Measurements from ENCODE around the gene DOCK9.

The DOCK9 gene

DNA sequence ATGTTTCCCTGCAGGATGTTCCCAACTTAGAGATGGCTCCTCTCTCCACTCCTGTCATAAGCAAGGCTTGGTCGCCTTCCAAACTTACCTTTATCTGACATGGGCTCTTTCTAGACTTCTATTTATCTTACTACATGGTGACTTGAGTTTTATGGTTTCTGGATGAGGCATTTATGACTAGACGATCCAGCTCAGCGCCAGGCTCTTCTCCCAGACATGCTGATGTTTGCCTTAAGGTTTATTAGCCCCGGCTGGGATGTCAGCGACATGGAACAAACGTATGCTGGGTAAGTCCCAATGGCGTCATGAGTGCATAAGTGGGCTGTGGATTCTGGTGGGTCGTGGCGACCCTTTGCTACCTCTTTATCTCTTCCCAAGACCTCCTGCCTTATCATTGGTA is 185.5 kb downstream of the DOCK9 start:
- DNase-seq: no peak

DNA sequence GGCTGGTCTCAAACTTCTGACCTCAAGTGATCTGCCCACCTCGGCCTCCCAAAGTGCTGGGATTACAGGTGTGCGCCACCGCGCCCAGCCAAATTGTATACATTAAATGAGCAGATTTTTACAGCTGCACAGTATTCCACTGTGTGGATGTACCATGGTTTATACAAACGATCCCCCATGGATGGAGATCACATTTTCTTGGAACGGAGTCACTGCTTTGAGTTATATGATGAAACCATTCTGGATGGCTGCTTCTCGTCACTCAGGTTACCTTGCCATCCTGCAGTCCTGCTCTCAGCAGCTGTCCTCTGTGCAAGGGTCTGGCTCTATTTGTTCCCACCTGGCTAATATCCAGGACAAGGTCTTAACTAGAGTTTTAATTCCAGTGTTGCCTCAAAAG is 186.3 kb downstream of the DOCK9 start:
- DNase-seq: no peak

DNA sequence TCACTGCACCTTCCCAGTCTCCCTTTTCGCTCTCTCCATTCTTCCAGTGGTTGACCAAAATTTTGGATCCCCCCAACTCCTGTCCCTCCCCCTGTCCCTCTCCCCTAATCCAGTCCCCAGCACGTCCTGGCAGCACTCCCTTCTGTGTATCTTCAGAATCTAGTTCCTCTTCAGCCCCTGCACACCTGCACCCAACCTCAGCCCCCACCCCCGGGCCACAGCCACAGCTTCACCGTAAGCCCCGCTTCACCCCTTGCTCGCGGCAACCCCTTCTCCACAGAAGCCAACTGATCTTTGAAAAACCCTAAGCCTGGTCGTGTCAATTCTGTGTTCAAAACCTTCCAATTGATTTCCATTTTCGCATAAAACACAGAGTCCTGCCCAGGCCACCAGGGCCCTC is 189.9 kb downstream of the DOCK9 start:
- no peak for DNase-seq

DNA sequence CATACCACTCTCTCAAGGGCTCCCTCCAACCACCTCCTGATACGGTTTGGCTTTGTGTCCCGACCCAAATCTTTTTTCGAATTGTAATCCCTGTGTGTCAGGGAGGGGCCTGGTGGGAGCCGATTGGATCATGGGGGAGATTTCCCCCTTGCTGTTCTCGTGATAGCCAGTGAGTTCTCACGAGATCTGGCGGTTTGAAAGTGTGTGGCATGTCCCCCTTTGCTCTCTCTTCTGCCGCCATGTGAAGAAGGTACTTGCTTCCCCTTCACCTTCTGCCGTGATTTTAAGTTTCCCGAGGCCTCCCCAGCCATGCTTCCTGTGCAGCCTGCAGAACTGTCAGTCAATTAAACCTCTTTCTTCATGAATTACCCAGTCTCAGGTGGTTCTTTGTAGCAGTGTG is 190.7 kb downstream of the DOCK9 start:
- no peak for DNase-seq

DNA sequence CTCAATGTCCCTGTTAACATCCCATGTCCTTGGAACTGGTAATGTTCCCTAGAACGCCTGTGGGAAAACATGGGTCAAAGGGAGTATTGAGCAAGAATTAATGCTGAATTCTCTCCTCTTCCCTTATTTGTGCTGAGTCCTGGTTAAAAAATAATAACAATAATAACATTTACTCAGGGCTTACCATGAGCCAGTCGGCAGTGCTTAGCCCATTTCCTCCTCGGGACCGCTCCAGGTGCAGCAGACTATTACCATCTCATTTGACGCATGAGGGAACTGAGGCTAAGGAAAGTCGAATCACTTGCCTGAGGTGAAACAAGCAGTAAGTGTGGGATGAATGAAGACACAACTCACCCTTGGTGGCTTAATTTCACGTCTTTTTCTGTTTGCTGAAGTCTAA is 191.8 kb downstream of the DOCK9 start:
- no peak for DNase-seq

DNA sequence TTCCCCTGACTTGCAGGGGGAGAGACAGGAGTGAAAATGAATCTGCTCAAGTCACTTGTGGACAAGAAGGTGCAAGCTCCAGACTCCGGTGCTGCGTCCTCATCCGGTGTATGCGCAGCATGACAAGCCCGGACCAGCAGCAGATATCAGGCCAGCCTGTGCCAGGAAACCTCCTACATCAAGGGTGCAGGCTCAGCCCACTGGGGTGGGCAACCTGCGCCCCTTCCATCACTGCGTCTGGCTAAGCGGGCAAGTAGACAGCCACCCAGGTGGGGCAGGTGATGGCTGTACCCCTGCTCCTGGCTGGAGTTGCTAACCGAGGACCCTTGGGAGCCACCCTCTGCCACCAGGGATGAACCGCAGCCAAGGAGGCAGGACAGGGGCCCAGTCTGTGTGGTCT is 192.5 kb downstream of the DOCK9 start:
- no peak for DNase-seq

DNA sequence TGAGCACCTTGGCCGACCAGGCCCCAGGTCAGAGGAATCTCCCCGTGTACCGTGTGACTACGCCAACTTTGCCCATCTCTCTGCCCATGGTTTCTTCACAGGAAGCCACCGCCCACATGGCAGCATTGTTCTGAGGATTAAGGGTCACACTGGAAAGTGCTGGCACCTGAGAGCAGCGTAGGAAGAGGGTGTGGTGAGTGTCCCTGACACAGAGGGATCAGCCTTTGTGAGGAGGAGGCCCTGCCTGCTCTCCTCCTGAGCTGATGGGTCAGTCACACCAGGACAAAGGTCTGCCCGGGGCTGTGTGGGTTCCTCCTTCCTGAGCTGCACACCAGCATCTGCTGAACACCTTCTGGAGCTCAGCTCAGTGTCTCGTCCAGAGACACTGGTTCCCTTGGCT is 193.2 kb downstream of the DOCK9 start:
- no peak for DNase-seq

DNA sequence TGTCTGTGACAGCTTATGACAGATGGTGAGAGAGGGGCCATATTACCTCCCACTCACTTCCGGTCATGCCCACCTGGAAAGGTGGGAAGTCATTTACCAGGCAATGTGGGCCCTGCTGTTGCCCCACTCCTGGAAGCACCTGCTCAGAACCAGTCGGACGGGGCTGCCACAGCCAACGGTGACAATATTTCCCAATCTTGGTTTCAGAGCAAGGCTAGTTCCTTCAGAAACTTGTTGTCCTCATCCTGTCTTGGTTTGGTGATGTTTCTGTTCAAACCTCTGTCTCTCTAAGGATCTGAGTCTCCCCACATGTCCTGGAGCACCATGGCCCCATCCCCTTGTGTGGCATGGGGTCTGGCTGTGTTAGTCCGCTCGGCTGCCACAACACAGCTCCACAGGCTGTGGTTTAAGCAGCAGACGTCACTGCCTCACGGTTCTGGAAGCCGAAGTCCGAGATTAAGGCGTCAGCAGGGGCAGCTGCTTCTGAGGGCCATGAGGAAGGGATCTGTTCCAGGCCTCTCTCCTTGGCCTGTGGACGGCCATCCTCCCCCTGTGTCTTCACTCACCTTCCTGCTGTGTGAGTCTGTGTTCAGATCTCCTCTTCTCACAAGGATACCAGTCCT is 193.9 kb downstream of the DOCK9 start:
- no peak for DNase-seq

DNA sequence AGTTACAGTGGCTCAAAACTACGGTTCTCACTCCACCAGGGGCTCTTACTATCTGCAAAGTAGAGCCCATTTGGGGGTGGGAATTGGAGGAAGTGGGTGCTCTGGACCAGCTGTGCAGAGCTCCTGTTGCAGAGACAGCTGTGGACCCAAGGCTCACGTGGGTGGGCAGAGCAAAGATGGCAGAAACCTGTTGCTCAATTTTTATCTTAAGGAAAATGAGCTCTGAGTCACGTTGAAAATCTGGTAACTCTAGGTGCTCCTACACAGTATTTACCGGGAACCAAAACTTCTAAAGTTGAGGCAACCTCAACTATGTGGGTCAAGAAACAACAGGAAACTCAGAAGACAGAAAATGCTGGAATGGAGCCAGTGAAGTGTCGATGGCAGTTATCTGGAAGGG is 195.2 kb downstream of the DOCK9 start:
- no peak for DNase-seq

DNA sequence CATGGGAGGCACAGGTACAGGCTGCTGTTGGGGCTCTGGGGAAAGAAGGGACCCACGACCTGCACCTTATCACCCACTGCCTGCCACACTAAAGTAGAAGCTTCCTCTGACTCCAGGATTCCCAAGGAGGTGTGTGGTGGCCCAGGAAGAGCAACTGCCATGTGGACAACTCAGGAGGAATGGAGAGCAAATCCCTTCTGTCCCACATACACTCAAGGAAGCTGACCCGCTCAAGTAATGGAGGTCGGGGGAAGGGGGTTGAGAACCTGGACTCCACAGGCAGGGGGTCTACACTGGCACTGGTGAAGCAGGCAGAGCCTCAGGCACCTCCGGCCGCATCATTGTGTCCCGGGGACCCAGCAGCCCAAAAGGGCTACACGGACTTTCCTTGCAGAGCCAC is 196.0 kb downstream of the DOCK9 start:
- no peak for DNase-seq

DNA sequence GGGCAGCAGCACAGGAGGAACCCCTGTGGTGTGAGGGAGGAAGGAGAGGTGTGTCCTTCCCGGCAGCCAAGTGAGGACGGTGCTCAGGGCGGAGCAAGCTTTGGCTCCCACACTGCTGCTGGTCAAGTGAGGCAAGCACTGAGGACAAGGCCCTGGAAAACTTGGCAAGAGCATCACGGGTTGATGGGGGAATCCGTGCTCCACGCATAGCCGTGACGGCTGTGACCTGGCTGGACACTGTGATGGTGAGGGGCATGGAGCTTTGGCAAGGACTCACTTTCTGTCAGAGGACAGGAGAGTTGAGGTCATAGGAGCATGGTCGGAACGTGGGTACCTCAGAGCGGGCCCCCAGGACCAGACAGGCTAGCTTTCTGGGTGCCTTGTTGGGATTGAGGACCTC is 196.4 kb downstream of the DOCK9 start:
- DNase-seq: no peak

DNA sequence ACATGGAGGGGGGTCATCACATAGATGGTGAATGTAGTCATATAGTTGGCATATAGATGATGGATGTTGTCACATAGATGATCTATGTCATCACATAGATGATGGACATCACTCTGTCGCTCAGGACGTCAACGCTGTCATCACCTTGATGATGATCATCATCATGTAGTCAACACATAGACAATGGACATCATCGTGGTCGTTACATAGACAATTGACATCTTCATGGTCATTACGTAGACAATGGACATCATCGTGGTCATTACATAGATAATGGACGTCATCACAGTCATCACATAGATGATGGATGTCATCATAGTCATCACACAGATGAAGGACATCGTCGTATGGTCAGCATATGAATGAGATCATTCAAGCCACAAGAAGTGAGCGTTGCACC is 196.8 kb downstream of the DOCK9 start:
- DNase-seq: no peak

DNA sequence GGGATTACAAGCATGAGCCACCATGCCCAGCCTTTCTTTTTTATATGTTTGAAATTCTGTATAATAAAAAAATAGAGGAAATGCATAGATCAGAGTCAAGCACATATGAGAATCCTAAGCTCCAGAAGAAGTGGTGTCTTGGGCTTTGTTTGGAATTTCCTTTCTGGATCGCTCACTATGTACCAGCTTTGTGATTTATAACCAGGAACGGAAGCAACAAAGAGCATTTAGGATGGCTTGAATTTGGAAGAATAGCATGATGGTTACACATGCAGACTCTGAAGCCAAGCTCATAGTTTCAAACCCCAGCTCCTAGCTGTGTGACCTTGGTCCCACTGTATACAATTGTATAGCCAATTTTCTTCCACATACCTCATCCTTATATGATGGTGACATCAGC is 197.4 kb downstream of the DOCK9 start:
- DNase-seq: no peak

DNA sequence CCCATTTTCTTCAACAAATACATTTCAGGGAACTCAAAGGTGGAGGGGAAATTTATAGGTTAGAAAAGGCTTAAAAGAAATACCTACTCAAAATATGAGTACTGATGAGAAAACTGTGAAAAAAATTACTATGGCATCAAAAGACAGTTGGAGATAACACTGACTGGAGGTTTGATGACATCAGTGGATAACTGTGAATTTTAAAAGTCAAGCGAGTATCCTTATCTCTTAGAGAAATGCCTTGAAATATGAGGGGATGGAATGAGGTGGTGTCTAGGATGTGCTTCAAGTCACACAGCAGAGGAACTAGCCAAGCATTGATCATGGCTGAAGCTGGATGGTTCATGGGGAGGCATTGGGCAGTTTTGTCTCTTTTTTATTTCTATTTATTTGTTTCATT is 198.2 kb downstream of the DOCK9 start:
- DNase-seq: no peak

DNA sequence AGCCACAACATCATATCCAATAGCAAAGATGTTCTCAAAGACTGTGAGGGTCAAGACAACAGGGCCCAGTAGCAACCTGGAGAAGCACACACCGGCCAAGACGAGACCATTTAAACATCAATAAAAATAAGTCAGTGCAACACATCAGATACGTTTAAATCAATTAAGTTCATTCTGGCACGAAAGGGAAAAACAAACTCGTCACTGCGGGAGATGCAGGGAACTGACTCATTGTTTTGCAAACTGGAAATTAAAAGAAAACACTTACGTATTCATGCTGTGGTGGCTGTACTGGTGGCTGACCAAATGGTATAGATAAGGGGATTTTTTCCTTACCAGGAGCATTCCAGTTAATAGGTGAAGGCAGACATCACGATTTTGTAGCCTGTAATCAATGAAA is 199.1 kb downstream of the DOCK9 start:
- DNase-seq: no peak

DNA sequence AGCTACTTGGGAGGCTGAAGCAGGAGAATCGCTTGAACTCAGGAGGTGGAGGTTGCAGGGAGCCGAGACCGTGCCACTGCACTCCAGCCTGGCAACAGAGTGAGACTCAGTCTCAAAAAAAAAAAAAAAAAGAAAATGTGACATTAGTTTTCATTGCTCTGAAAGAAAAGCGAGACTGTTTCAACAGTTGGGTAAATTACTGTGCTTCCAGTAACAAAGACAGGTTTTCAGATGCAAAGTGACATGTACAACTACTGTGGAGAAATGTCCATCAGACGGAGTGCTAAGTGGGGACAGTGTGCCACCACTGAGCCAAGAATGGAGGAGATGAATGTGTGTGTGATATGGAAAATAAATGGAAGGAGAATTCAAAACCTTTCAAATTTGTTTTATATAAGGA is 201.2 kb downstream of the DOCK9 start:
- no peak for DNase-seq

DNA sequence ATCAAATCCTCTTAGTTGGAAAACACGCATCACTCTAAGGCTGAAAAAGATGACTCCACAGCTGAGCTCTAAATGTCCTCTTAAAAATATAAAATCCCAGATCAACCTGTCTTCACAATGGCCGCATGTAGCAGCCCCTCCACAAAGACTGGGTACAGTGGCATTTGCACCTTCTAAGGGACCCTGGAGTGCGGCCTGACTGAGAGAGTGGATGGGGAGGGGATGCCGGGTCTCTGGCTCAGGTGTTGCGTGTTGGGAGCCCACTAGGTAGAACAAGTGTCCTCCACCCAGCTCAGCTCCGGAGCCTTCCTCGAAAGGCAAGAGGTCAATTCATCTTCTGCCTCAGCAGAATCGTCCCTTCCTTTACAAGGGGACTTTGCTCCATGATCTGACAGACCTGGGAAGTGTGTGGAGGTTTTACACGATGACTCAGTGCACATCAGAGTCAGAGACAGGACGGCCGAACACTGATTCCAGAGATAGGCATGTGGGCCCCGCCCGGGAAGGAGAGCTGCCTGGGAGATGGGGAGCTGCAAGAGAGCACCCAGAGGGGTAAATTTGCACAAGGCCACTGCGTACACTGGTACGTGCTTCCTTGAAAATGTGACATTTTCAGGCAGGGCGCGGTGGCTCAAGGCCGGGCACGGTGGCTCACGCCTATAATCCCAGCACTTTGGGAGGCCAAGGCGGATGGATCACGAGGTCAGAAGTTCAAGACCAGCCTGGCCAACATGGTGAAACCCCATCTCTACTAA is 201.8 kb downstream of the DOCK9 start:
- no peak for DNase-seq

DNA sequence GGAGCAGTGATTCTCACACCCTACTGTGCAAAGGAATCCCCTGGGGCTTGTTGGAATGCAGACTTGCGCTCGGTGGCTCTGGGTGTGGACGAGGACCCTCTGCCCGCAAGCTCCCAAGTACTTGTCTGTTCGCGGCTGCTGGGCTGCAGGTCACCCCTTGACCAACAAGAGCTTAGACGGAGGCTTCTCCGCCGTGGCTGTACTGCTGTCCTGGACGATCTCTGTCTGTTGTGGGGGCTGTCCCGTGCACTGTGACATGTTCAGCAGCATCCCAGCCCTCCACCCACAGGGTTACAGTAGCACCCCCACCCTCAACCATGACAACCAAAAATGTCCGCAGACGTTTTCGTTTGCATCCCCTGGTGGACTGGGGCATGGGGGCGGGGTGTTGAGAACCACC is 202.5 kb downstream of the DOCK9 start:
- no peak for DNase-seq

DNA sequence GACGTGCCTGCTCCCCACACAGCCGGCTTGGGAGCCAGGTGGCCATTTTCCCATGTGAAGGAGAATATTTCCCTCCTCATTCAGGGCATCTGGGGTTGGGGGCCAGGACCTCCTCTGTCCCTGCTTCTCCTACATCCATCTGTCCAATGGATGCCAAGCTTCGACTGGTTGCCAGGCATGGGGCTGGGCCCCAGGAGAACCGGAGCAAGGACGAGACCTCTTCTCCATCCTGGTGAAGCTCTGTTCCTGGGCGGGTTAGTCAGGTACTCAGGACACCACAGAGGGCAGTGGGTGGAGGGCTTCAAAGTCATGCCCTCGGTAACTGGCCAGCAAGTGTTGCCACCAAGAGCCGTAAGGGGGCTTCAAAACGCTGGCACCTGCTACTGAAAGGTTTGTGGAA is 203.1 kb downstream of the DOCK9 start:
- DNase-seq: no peak

DNA sequence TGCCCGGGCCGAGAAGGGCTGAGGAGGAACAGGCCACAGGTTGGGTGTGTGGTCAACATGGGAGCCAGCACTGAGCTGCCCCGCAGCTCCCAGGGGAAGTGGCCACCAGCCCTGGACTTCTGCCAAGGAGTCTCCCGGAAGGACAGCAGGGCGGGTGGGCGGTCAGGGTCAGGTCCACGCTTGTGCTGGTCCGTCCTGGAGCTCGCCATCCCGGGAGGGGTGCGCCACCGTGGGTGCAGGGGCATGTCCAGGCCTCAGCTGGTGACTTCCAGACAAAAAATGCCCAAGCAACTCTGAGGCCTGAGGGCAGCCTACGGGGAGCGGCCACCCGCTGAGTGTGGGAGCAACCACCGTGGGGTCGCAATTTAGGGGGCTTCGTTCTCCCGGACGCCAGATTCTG is 203.9 kb downstream of the DOCK9 start:
- DNase-seq: no peak

DNA sequence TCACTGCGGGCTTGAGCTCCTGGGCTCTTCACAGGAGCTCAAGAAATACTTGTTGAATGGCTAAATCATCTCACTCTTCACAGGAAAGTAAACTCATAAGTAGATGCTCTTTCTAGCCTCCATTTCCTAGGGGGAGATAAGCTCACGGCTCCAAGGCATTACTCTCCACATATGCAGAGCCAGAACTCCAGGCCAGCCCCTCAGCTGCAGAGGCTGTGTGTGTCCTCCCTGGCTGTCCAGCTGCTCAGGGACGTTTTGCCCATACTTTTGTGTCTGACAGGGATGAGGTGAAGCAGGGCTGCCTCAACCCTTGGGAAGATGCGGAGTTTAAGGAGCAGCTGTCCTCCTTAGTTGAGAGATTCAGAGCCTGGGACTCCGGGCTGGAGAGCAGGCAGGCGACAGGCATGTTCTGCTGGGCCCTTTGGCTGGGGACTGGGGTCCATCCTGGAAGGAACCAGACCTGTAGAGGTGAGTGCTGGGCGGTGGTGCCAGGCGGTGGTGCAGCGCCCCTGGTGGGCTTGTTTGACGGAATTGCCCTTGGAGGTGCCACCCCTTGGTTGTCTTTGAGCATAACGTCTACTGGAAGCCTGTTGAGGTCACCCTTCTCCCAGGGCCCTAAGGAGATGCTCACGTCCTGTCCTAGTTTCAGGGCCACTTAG is 204.9 kb downstream of the DOCK9 start:
- no peak for DNase-seq

DNA sequence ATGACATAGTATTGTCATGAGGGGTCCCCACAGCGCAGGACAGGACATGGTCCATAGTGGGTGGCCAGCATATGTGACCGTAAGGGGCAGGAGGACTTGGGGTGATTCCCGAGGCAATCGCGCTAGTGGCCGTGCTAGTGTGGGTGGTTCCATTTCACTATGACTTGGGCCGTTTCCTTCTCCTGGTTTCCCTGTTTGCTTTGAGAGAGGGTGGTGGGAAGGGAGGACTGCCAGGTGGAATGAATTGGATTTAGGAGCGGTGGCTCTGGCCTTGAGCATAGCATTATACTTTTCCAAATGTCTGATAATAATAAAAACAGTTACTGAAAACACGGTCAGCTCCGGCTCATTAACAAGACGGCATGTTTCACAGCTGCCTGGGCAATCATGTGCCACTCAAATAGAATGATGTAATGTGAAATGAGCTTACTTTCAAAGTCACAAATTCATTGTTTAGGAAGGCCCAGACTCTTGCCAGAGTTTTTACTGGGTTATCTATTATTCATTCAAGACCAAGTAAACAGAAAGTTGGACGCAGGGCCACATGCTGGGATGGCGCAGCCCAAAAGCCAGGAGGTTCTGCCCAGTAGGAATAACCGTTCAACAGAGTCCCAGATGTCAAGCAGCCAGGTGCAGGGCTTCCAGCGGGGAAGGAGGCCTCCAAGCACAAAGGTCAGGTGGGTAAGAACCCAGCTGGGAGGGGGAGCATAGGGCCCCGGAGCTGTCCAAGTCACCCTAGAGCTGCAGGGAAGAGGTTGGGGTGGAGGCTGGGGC is 205.8 kb downstream of the DOCK9 start:
- DNase-seq: no peak

DNA sequence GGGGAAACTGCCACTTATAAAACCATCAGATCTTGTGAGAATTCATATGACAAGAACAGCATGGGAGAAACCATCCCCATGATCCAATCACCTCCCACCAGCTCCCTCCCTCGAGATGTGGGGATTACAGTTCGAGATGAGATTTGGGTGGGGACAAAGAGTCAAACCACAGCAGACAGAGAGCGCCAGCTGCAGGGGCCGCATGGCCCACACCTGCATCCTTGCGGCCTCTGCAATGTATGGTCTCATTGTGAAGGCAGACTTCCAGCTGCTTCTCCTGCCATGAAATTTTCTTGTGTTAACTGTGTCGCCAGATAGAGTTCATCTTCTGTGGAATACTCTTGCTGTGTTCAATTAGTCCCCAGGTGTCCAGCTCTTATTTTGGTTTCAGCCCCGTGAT is 208.1 kb downstream of the DOCK9 start:
- DNase-seq: no peak

DNA sequence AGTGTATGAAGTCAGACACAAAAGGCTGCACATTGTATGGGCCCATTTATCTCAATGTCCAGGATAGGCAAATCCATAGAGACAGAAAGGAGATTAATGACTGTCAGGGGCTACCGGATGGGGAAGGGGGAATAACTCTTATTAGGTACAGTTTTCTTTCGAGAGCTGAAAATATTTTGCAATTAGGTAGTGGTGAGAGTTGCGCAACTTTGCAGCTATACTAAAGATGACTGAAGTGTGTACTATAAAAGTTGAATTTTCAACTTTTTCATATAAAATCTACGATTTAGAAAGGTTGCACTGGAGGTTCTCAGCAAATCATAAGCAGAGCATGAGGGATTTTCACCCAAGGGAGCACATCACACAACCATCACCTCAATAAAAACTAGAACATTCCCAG is 209.3 kb downstream of the DOCK9 start:
- no peak for DNase-seq
